Measurements from ENCODE around the gene SH3BP4. TPM values are rescaled to one million over a fixed set of nuclear protein-coding genes. Genes with fewer than 3 reads are reported as not detected.

Gene SH3BP4
- total and polyA plus RNA-seq, 7 donors: 4.8 to 22.8 (median 14.0) TPM

DNA sequence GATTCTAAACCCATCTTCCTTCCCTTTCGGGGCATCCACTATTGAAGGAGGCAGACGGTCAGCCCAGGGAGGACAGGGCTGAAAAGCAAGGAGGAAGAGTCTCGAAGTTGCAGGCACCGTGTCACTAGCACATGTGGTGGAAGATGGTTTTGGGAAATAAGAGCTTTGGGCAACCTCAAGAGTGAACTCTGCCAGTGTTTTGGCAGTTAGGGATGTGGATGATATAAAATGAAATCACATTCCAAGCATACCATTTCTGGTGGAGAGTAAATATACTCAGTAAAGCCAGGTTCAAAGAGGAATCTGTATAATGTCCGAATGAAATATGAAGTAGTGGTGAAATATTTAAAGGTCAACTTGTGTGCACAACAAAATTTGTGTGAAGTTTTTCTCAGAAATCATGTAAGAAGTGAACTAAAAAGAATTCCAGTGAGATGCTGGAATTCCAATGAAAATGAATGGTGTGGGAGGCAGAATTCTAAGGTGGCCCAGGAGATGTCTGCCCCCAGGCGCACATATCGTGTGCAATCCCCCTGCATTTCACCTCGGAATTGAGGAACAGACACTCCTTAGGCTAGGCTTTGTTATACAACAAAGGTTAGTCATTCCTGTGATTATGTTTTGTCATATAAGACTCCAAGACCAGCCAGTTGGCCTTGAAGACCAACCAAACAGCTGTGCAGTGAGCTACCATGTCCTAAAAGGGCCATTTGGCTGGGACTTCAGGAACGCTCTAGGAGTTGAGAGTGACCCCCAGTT lies 147.1 kb downstream of the SH3BP4 start:
- Histone ChIP-seq H3K9me3 (no peaks in the 10 kb centered on the region), H3K36me3 (no peaks in the 10 kb centered on the region), H3K4me3 (no peak overlapping the region), H3K27ac (no peak overlapping the region), H3K4me1 (peaks cover 0 to 17% (median 15%) of the 10 kb centered on the region in 4 donors), H3K27me3 (no peaks in the 10 kb centered on the region)
- no peak for DNase-seq
- 81 to 84% methylated on average over 9 of the region's 9 CpGs for WGBS, 2 donors
- intact Hi-C loops (cut with DNase I): no loop called here
- TF ChIP-seq POLR2AphosphoS5 (IDR thresholded peaks at IDR 0.05): no peak
- TF ChIP-seq, protein P1, sequence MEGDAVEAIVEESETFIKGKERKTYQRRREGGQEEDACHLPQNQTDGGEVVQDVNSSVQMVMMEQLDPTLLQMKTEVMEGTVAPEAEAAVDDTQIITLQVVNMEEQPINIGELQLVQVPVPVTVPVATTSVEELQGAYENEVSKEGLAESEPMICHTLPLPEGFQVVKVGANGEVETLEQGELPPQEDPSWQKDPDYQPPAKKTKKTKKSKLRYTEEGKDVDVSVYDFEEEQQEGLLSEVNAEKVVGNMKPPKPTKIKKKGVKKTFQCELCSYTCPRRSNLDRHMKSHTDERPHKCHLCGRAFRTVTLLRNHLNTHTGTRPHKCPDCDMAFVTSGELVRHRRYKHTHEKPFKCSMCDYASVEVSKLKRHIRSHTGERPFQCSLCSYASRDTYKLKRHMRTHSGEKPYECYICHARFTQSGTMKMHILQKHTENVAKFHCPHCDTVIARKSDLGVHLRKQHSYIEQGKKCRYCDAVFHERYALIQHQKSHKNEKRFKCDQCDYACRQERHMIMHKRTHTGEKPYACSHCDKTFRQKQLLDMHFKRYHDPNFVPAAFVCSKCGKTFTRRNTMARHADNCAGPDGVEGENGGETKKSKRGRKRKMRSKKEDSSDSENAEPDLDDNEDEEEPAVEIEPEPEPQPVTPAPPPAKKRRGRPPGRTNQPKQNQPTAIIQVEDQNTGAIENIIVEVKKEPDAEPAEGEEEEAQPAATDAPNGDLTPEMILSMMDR (IDR thresholded peaks at IDR 0.05): no peak
- TF ChIP-seq POLR2A (IDR thresholded peaks at IDR 0.05): no peak
- no peak for TF ChIP-seq EP300 (IDR thresholded peaks at IDR 0.05)

- no peak overlapping the region for H3K27ac ChIP-seq
- no peaks in the 10 kb centered on the region for H3K27me3 ChIP-seq
- H3K4me3 ChIP-seq: no peak overlapping the region
- TF ChIP-seq, protein P1 (IDR thresholded peaks at IDR 0.05): no peak
- peak in 1 of 4 donors; percentile 15 for TF ChIP-seq POLR2AphosphoS5 (IDR thresholded peaks at IDR 0.05)
- DNase-seq: no peak
- intact Hi-C loops (cut with DNase I): no loop called here
- WGBS, 2 donors: 82 to 91% methylated on average over 9 of the region's 9 CpGs
- H3K4me1 ChIP-seq: peaks cover 0 to 17% (median 14%) of the 10 kb centered on the region in 4 donors
- no peaks in the 10 kb centered on the region for H3K36me3 ChIP-seq
- H3K9me3 ChIP-seq: no peaks in the 10 kb centered on the region
Observed at GRCh38 chr2:235102896-235103295, 151.1 kb downstream of the SH3BP4 start.
